HepG2 (cell line): ENCODE data around the gene UPB1. TPM values are rescaled to one million over a fixed set of nuclear protein-coding genes. Genes with fewer than 3 reads are reported as not detected.

Source experiments
- ATAC-seq: fragments of 200-7000 bp; cut with Tn5 transposase; 3 replicates; pipeline ENCODE4 v1.9.1; 2020; ENCODE audit warnings: mild to moderate bottlenecking, moderate library complexity
- BruUV-seq: library from RNA; stranded (reverse); fragments of 400-500 nt; replicated peaks from 2 replicates; lab custom pipeline; 2021; lab: Mats Ljungman, UMichigan
- CTCF ChIA-PET: fragments of 300-600 bp; formaldehyde crosslinking; extraction: SDS; loops from one replicate; lab custom pipeline; 2021; ENCODE audit warnings: low total read pairs, inconsistent platforms, low intra/inter-chr PET ratio; lab: Yijun Ruan, JAX
- POLR2A ChIA-PET: fragments of 350-600 bp; sonication (Branson Sonifier 250); formaldehyde crosslinking; loops from one replicate; lab custom pipeline; 2020; ENCODE audit warnings: antibody characterized with exemption, inconsistent platforms; lab: Yijun Ruan, JAX
- DNase-seq: peaks from one replicate; pipeline ENCODE4 v3.0.0-alpha.2; 2015; ENCODE audit warnings: low spot score
- FAIRE-seq: peaks from 3 replicates; lab custom pipeline; 2011; peaks lifted over from hg19 to GRCh38; lab: Jason Lieb, UNC
- H2AFZ ChIP-seq: one replicate; pipeline ENCODE4 v1.6.1; 2011; ENCODE audit warnings: low read length, inconsistent platforms
- H3K27ac ChIP-seq: fragments of 300-600 bp; 3 replicates; pipeline ENCODE4 v1.8.0; 2011; ENCODE audit warnings: mixed run types, mild to moderate bottlenecking, mixed read lengths, low read length, inconsistent platforms; ENCODE audit not compliant: insufficient read depth; ENCODE audit errors: extremely low read length
- H3K27me3 ChIP-seq, 2 experiments: fragments of 200-600 bp in 1 of 2; 2 replicates in 1 of 2; 3 replicates in 1 of 2; pipeline versions ENCODE4 v1.6.0 to v1.8.0; 2011; ENCODE audit warnings: low read length in 2 of 2, mild to moderate bottlenecking in 2 of 2, moderate library complexity in 2 of 2, inconsistent platforms in 1 of 2; ENCODE audit not compliant: insufficient read depth in 2 of 2, control insufficient read depth in 1 of 2
- H3K36me3 ChIP-seq, 2 experiments: fragments of 200-600 bp in 1 of 2; replicated peaks in 1 of 2; 2 replicates in 1 of 2; 3 replicates in 1 of 2; pipeline versions ENCODE4 v1.5.1 to v1.8.0; 2011; ENCODE audit warnings: low read length in 2 of 2, inconsistent platforms in 1 of 2; ENCODE audit not compliant: insufficient read depth in 2 of 2, control insufficient read depth in 1 of 2
- H3K4me1 ChIP-seq: 2 replicates; pipeline ENCODE4 v1.5.1; 2012; ENCODE audit warnings: low read length, inconsistent platforms; ENCODE audit not compliant: insufficient read depth
- H3K4me2 ChIP-seq: 2 replicates; pipeline ENCODE4 v1.6.0; 2011; ENCODE audit warnings: low read depth, low read length, inconsistent platforms
- H3K4me3 ChIP-seq, 3 experiments: fragments of 200-600 bp in 1 of 3; sonication (generic), shearing (Covaris generic) in 1 of 3; replicated peaks in 1 of 3; 2 replicates each; pipeline ENCODE4 v1.5.1; 2011 to 2016; ENCODE audit warnings: low read length in 3 of 3, inconsistent platforms in 2 of 3, low read depth in 2 of 3, mild to moderate bottlenecking in 2 of 3, control low read depth in 1 of 3, mixed read lengths in 1 of 3; ENCODE audit not compliant: insufficient read depth in 1 of 3
- H3K79me2 ChIP-seq: one replicate; pipeline ENCODE4 v1.6.1; 2011; ENCODE audit warnings: low read length, inconsistent platforms; ENCODE audit not compliant: insufficient read depth
- H3K9ac ChIP-seq: 2 replicates; pipeline ENCODE4 v1.6.0; 2011; ENCODE audit warnings: mild to moderate bottlenecking, low read depth, low read length, inconsistent platforms; ENCODE audit not compliant: insufficient read depth
- H3K9me3 ChIP-seq: 2 replicates; pipeline ENCODE4 v1.5.1; 2012; ENCODE audit warnings: mild to moderate bottlenecking, low read length
- H4K20me1 ChIP-seq: 2 replicates; pipeline ENCODE4 v1.6.0; 2011; ENCODE audit warnings: inconsistent platforms, mild to moderate bottlenecking, low read length, moderate library complexity; ENCODE audit not compliant: insufficient read depth
- AGO2 ChIP-seq: fragments of 200-400 bp; formaldehyde crosslinking; optimal IDR thresholded peaks from 2 replicates; pipeline ENCODE3; 2017; ENCODE audit warnings: mild to moderate bottlenecking, low read depth, low read length, moderate library complexity
- BCL6 ChIP-seq: IDR thresholded peaks from 2 replicates; pipeline ENCODE4 v1.6.1; 2016; ENCODE audit warnings: missing genetic modification reagents, missing compliant biosample characterization
- GLI4 ChIP-seq: sonication (generic); formaldehyde crosslinking; IDR thresholded peaks from 2 replicates; pipeline ENCODE4 v1.5.1; 2020; ENCODE audit warnings: missing genetic modification reagents, mild to moderate bottlenecking, moderate library complexity, borderline replicate concordance
- NRL ChIP-seq: sonication (generic); formaldehyde crosslinking; IDR thresholded peaks from 2 replicates; pipeline ENCODE4 v1.5.0; 2020; ENCODE audit warnings: missing genetic modification reagents, mild to moderate bottlenecking, moderate library complexity, borderline replicate concordance
- PHF5A ChIP-seq: IDR thresholded peaks from one replicate; pipeline ENCODE4 v1.6.1; 2018; ENCODE audit warnings: low read depth, missing genetic modification reagents; ENCODE audit not compliant: unreplicated experiment
- RARG ChIP-seq: sonication (generic); formaldehyde crosslinking; IDR thresholded peaks from 2 replicates; pipeline ENCODE4 v1.4.0; 2020; ENCODE audit warnings: low read depth, mild to moderate bottlenecking, missing genetic modification reagents
- RELA ChIP-seq: sonication (generic); formaldehyde crosslinking; IDR thresholded peaks from 2 replicates; pipeline ENCODE4 v1.4.0; 2020; ENCODE audit warnings: missing genetic modification reagents
- RFXANK ChIP-seq: IDR thresholded peaks from 2 replicates; pipeline ENCODE4 v1.6.1; 2016
- ZNF333 ChIP-seq: sonication (generic); formaldehyde crosslinking; IDR thresholded peaks from 2 replicates; pipeline ENCODE4 v1.4.0; 2020; ENCODE audit warnings: mild to moderate bottlenecking, missing genetic modification reagents, borderline replicate concordance
- ZNF773 ChIP-seq: sonication (generic); formaldehyde crosslinking; IDR thresholded peaks from 2 replicates; pipeline ENCODE4 v1.4.0; 2020; ENCODE audit warnings: missing genetic modification reagents, borderline replicate concordance
- WGBS: methylation state at CpG from one replicate; pipeline ENCODE4 v1.1.6; 2017; ENCODE audit warnings: low lambda C conversion rate; 5-methylcytosine and 5-hydroxymethylcytosine counted together
- in situ Hi-C: cut with HindIII; loops from 2 replicates; pipeline ENCODE4 v1.10.0; 2017; ENCODE audit warnings: low pct_unique_long_range_greater_than_20kb; ENCODE audit not compliant: extremely low pct_ligation_motif_present
- intact Hi-C: fragments of 100-400 bp; cut with micrococcal nuclease; formaldehyde crosslinking; loops from one replicate; pipeline ENCODE4 v1.10.0; 2022; ENCODE audit not compliant: unreplicated experiment
- polyA plus RNA-seq, 8 experiments: library from polyadenylated mRNA; depleted of rRNA in 3 of 8; stranded (reverse) in 7 of 8; unstranded in 1 of 8; fragments of >200 nt; fragmentation: Illumina TruSeq in 4 of 8; extraction: Trizol in 4 of 8; gene quantifications; 2 replicates each; pipeline versions ENCODE4 v1.2.1 to v1.2.3, GENCODE V29; 2011 to 2016; ENCODE audit warnings: low read depth in 4 of 8, missing spikeins in 1 of 8, mixed read lengths in 1 of 8; ENCODE audit not compliant: insufficient read depth in 1 of 8
- total RNA-seq, 5 experiments: library from RNA; depleted of rRNA; stranded (reverse); fragments of >200 nt; fragmentation: Illumina TruSeq; extraction: Trizol; gene quantifications; 2 replicates each; pipeline ENCODE4 v1.2.3, GENCODE V29; 2016; ENCODE audit warnings: low read depth in 1 of 5
- TF ChIP-seq, protein P1 (sequence below): sonication (generic); formaldehyde crosslinking; IDR thresholded peaks from 2 replicates; pipeline ENCODE4 v1.5.0; 2020; ENCODE audit warnings: mild to moderate bottlenecking, missing genetic modification reagents, moderate library complexity
- TF ChIP-seq, protein P2 (sequence below): sonication (generic); formaldehyde crosslinking; IDR thresholded peaks from 2 replicates; pipeline ENCODE4 v1.5.1; 2020; ENCODE audit warnings: mild to moderate bottlenecking, missing genetic modification reagents, moderate library complexity

The UPB1 gene
- total and polyA plus RNA-seq, 2 of the 13 experiments (the other 11 are each of a cell fraction or from before 2014, with no cell fraction given): 0.38 to 1.2 TPM

DNA sequence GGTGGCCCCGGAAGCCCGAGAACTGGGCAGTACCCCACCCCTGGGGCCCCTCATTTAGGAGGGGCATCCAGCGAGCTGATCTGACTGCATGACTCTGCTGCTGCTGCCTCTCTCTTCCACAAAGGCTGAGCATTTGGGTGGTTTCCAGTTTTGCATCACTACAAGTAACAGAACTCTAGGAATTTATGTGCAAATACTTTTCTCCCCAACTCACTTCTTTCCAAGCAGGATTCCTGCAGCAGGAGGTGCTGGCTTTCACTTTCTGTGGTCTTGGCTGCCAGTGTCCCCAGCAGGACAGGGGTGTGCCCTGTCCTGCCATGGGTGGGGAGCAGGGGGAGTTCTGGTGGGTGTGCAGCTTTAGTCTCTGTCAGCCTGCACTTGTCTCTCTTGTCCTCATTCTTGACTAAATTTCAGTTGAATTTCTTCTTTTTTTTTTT, 21.2 kb downstream of the UPB1 start:
- Histone ChIP-seq H3K4me1 (peaks cover 98% of the 10 kb centered on the region), H3K9me3 (no peaks in the 10 kb centered on the region), H3K27ac (peak overlapping the region; percentile 39), H3K9ac (0 out of 2 replicates have a peak overlapping the region, but pooled peaks have one; percentile 3), H2AFZ (no peak overlapping the region), H4K20me1 (no peaks in the 10 kb centered on the region), H3K4me3 (no peak overlapping the region), H3K79me2 (no peaks in the 10 kb centered on the region), H3K4me2 (no peak overlapping the region), H3K36me3 (no peaks in the 10 kb centered on the region), H3K27me3 (no peaks in the 10 kb centered on the region)
- no TSS peak for BruUV-seq
- in situ Hi-C loops: loop anchor here (10.0 kb wide), 1 partner anchor 192 kb away; no protein-coding TSS in a partner anchor
- peak; percentile 20 for ATAC-seq
- WGBS: no CpG with 5 or more reads among the region's 3 CpGs
- peak; percentile 36 for FAIRE-seq
- POLR2A ChIA-PET: interaction anchor here (2.0 kb wide), 1 partner anchor 10 kb away, joined by 31 read pairs; no protein-coding TSS in a partner anchor
- CTCF ChIA-PET: no interaction called here
- TF ChIP-seq AGO2 (no peak), RELA (peak; percentile 99), RFXANK (CRISPR knock-in tag) (no peak), ZNF773 (CRISPR knock-in tag) (no peak), RARG (CRISPR knock-in tag) (no peak), GLI4 (no peak), ZNF333 (CRISPR knock-in tag) (no peak), NRL (CRISPR knock-in tag) (0 out of 2 replicates have a peak, but pooled peaks have one; percentile 34), BCL6 (CRISPR knock-in tag) (peak; percentile 95), PHF5A (CRISPR knock-in tag) (no peak)
- TF ChIP-seq, protein P1, sequence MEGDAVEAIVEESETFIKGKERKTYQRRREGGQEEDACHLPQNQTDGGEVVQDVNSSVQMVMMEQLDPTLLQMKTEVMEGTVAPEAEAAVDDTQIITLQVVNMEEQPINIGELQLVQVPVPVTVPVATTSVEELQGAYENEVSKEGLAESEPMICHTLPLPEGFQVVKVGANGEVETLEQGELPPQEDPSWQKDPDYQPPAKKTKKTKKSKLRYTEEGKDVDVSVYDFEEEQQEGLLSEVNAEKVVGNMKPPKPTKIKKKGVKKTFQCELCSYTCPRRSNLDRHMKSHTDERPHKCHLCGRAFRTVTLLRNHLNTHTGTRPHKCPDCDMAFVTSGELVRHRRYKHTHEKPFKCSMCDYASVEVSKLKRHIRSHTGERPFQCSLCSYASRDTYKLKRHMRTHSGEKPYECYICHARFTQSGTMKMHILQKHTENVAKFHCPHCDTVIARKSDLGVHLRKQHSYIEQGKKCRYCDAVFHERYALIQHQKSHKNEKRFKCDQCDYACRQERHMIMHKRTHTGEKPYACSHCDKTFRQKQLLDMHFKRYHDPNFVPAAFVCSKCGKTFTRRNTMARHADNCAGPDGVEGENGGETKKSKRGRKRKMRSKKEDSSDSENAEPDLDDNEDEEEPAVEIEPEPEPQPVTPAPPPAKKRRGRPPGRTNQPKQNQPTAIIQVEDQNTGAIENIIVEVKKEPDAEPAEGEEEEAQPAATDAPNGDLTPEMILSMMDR (CRISPR knock-in tag): 0 out of 2 replicates have a peak, but pooled peaks have one; percentile 8
- TF ChIP-seq, protein P2, sequence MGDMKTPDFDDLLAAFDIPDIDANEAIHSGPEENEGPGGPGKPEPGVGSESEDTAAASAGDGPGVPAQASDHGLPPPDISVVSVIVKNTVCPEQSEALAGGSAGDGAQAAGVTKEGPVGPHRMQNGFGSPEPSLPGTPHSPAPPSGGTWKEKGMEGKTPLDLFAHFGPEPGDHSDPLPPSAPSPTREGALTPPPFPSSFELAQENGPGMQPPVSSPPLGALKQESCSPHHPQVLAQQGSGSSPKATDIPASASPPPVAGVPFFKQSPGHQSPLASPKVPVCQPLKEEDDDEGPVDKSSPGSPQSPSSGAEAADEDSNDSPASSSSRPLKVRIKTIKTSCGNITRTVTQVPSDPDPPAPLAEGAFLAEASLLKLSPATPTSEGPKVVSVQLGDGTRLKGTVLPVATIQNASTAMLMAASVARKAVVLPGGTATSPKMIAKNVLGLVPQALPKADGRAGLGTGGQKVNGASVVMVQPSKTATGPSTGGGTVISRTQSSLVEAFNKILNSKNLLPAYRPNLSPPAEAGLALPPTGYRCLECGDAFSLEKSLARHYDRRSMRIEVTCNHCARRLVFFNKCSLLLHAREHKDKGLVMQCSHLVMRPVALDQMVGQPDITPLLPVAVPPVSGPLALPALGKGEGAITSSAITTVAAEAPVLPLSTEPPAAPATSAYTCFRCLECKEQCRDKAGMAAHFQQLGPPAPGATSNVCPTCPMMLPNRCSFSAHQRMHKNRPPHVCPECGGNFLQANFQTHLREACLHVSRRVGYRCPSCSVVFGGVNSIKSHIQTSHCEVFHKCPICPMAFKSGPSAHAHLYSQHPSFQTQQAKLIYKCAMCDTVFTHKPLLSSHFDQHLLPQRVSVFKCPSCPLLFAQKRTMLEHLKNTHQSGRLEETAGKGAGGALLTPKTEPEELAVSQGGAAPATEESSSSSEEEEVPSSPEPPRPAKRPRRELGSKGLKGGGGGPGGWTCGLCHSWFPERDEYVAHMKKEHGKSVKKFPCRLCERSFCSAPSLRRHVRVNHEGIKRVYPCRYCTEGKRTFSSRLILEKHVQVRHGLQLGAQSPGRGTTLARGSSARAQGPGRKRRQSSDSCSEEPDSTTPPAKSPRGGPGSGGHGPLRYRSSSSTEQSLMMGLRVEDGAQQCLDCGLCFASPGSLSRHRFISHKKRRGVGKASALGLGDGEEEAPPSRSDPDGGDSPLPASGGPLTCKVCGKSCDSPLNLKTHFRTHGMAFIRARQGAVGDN: peak; percentile 28; the same call in 1 of the 2 replicates
- intact Hi-C loops: no loop called here
- peak; percentile 62 for DNase-seq
